ENCODE measurements around the gene HNF4A.
A peak's percentile ranks its signal among the peaks of the same experiment; 100 is the strongest.
"Not testable (repeated sequence)": the region's sequence is repeated elsewhere in the genome, so short reads cannot be mapped to it uniquely, and the experiment has no call there.

HNF4A gene

GRCh38 chr20:44355498-44356352, at the start of gene HNF4A:
HNF4A (plus strand) TSS chr20:44355699; CDS start chr20:44355805, 106 bp downstream.
- DNase-seq (ENCODE audit: low read depth in 2 of 2) = no peak

- no peak for DNase-seq (ENCODE audit: low read depth in 2 of 2)
Observed at GRCh38 chr20:44306927-44307326, 48.6 kb upstream of the HNF4A start.

GRCh38 chr20:44309763-44310663, 45.5 kb upstream of the HNF4A start:
- DNase-seq (ENCODE audit: low read depth in 2 of 2) = no peak

- peak; percentile 96 to 98 for DNase-seq (ENCODE audit: low read depth in 2 of 2)
Observed at GRCh38 chr20:44310664-44311639, 44.5 kb upstream of the HNF4A start, which contains the start of gene FITM2. FITM2 (minus strand) TSS chr20:44311202; CDS start chr20:44311148, 54 bp downstream.

GRCh38 chr20:44314870-44315269, 40.6 kb upstream of the HNF4A start:
- no peak for DNase-seq (ENCODE audit: low read depth in 2 of 2)

- no peak for DNase-seq (ENCODE audit: low read depth in 2 of 2)
Observed at GRCh38 chr20:44319839-44320422, 35.6 kb upstream of the HNF4A start.

GRCh38 chr20:44324343-44324742, 31.2 kb upstream of the HNF4A start:
- DNase-seq (ENCODE audit: low read depth in 2 of 2) = no peak

- peak in 1 of 2 donors; percentile 10 for DNase-seq (ENCODE audit: low read depth in 2 of 2)
Observed at GRCh38 chr20:44326391-44327159, 28.9 kb upstream of the HNF4A start.

GRCh38 chr20:44327748-44328147, 27.8 kb upstream of the HNF4A start:
- DNase-seq (ENCODE audit: low read depth in 2 of 2) = not testable (repeated sequence)

- no peak for DNase-seq (ENCODE audit: low read depth in 2 of 2)
Observed at GRCh38 chr20:44328428-44328827, 27.1 kb upstream of the HNF4A start.

- DNase-seq (ENCODE audit: low read depth in 2 of 2) = no peak
Observed at GRCh38 chr20:44331201-44331600, 24.3 kb upstream of the HNF4A start.

- DNase-seq (ENCODE audit: low read depth in 2 of 2) = no peak
Observed at GRCh38 chr20:44334306-44334705, 21.2 kb upstream of the HNF4A start.

GRCh38 chr20:44334709-44335108, 20.8 kb upstream of the HNF4A start:
- no peak for DNase-seq (ENCODE audit: low read depth in 2 of 2)

- no peak for DNase-seq (ENCODE audit: low read depth in 2 of 2)
Observed at GRCh38 chr20:44335675-44336074, 19.8 kb upstream of the HNF4A start.

GRCh38 chr20:44336086-44336485, 19.4 kb upstream of the HNF4A start:
- no peak for DNase-seq (ENCODE audit: low read depth in 2 of 2)

- no peak for DNase-seq (ENCODE audit: low read depth in 2 of 2)
Observed at GRCh38 chr20:44336725-44337380, 18.6 kb upstream of the HNF4A start, which contains the start of gene R3HDML. R3HDML (plus strand) TSS chr20:44337043; CDS start chr20:44337158, 115 bp downstream.

GRCh38 chr20:44342248-44342647, 13.3 kb upstream of the HNF4A start:
- no peak for DNase-seq (ENCODE audit: low read depth in 2 of 2)

- DNase-seq (ENCODE audit: low read depth in 2 of 2) = no peak
Observed at GRCh38 chr20:44343162-44343675, 12.3 kb upstream of the HNF4A start.

GRCh38 chr20:44344723-44345122, 10.8 kb upstream of the HNF4A start:
- DNase-seq (ENCODE audit: low read depth in 2 of 2) = no peak

Measured in stimulated activated CD4-positive, alpha-beta T cell treated with anti-CD3 and anti-CD28 coated beads, Interleukin-1b, Interleukin-23, amount 100 ng/mL, for 1 hour (primary cell).